SK-N-MC (cell line): ENCODE data around the gene TOM1L1.

ENCODE experiments used
- EZH2 ChIP-seq: fragments of 200-600 bp; sonication (generic); IDR thresholded peaks from one replicate; pipeline ENCODE4 v1.6.1; 2017; ENCODE audit warnings: antibody characterized with exemption
- FOXP2 ChIP-seq: optimal IDR thresholded peaks from 2 replicates; pipeline ENCODE3; 2011; ENCODE audit warnings: mild to moderate bottlenecking, moderate library complexity; ENCODE audit not compliant: insufficient read depth; ENCODE audit errors: extremely low read length, control extremely low read depth

DNA sequence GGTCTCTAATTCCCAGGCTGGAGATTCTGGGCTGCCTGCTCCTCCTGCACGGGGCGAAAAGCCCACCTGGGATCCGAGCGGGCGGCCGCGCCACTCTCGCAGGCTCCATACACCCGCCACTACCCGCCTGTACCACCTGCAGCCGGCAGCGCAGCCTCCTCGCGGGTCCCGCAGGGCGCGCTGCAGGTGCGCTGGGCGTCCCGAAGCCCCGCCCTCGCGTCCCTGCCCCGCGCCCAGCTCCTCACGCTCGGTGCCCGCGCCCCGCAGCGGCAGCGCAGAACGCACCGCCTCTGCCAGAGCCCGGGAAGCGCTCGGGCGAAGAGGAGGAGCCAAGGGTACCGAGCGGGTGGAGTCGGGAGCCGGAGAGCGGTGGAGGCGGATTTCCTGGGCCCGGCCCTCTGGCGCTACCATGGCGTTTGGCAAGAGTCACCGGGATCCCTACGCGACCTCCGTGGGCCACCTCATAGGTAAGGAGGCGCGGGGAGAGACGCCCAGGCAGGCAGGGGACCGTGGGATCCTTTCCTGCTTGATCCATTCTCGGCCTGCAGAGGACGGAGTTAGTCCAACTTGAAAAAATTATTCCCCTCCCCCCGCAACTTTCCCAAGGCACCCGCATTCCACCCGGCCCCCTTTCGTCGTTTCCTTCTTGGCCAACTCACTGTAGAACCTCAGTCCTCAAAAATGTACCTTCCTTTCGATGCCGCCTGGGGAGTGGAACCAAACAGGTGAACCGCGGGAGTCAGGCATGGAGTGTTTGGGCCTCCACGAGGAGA lies at the start of gene TOM1L1:
- TF ChIP-seq FOXP2 (peak; percentile 59), EZH2 (no peak)
